IPS-18c (cell line): ENCODE measurements around the gene ZNF502.
A peak's percentile ranks its signal among the peaks of the same experiment; 100 is the strongest.
"Not testable (repeated sequence)": the region's sequence is repeated elsewhere in the genome, so short reads cannot be mapped to it uniquely, and the experiment has no call there.

Experiments
- H3K4me3 ChIP-seq: 2 replicates; pipeline ENCODE4 v1.7.0; 2013; ENCODE audit warnings: low read depth, mild to moderate bottlenecking, low read length, moderate library complexity; ENCODE audit not compliant: insufficient read depth
- H3K9me3 ChIP-seq: one replicate; pipeline ENCODE4 v1.6.1; 2013; ENCODE audit warnings: mild to moderate bottlenecking, low read length, moderate library complexity; ENCODE audit not compliant: control insufficient read depth, insufficient read depth

The ZNF502 gene

GRCh38 chr3:44712455-44713075, at the start of gene ZNF502:
ZNF502 (plus strand) TSS chr3:44712660; CDS start chr3:44720262, 7,602 bp downstream.
- peaks cover 3% of the 10 kb centered on the region for H3K9me3 ChIP-seq
- H3K4me3 ChIP-seq: peak within 1 kb of the TSS; percentile 67

DNA sequence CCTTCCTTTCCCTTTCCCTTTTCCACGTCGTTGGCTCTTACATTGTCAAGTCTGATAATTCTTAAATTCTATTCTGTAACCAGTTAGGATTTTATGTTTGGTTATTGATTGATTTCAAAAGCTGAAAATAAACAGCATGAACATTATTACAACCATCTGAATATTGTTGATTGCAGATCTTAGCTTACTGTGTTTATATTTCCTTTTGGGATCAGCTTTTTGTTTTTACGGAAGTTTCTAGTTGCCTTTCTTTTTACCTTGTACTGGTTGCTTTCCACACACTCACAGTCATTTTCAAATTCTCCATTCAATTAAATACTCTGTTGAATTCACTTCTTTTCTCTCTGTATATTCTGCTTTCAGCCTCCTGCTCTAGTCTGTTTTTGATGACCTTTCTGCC, 47.3 kb upstream of the ZNF502 start:
- no peaks in the 10 kb centered on the region for H3K9me3 ChIP-seq
- H3K4me3 ChIP-seq: no peak overlapping the region

- Histone ChIP-seq H3K9me3 (peaks cover 2% of the 10 kb centered on the region), H3K4me3 (no peak overlapping the region)
These were observed 46.1 kb upstream of the ZNF502 start for GRCh38 chr3:44666346-44666745.

GRCh38 chr3:44669760-44670159, 42.7 kb upstream of the ZNF502 start:
- Histone ChIP-seq H3K9me3 (peaks cover 2% of the 10 kb centered on the region), H3K4me3 (no peak overlapping the region)

DNA sequence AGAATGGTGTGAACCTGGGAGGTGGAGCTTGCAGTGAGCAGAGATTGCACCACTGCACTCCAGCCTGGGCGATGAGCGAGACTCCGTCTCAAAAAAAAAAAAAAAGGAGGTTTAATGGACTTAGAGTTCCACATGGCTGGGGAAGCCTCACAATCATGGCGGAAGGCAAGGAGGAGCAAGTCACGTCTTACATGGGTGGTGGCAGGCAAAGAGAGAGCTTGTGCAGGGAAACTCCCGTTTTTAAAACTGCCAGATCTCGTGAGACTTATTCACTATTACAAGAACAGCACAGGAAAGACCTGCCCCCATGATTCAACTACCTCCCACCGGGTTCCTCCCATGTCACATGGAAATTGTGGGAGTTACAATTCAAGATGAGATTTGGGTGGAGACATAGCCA, 39.0 kb upstream of the ZNF502 start:
- not testable (repeated sequence) for H3K9me3 ChIP-seq, H3K4me3 ChIP-seq

- peaks cover 2% of the 10 kb centered on the region for H3K9me3 ChIP-seq
These were observed 38.2 kb upstream of the ZNF502 start for GRCh38 chr3:44674211-44674610.

GRCh38 chr3:44678480-44679116, 33.9 kb upstream of the ZNF502 start:
- Histone ChIP-seq H3K9me3 (peaks cover 3% of the 10 kb centered on the region), H3K4me3 (no peak overlapping the region)

More at GRCh38 chr3:44674211-44674610, 38.2 kb upstream of the ZNF502 start:
- H3K4me3 ChIP-seq: no peak overlapping the region

- Histone ChIP-seq H3K9me3 (peaks cover 5% of the 10 kb centered on the region), H3K4me3 (no peak overlapping the region)
These were observed 31.5 kb upstream of the ZNF502 start for GRCh38 chr3:44680921-44681455.

GRCh38 chr3:44682182-44682896, 30.1 kb upstream of the ZNF502 start:
- peaks cover 5% of the 10 kb centered on the region for H3K9me3 ChIP-seq
- H3K4me3 ChIP-seq: no peak overlapping the region

- peak overlapping the region; percentile 91 for H3K4me3 ChIP-seq
- H3K9me3 ChIP-seq: peaks cover 5% of the 10 kb centered on the region
These were observed 27.2 kb upstream of the ZNF502 start for GRCh38 chr3:44685128-44685800.

- Histone ChIP-seq H3K4me3 (no peak overlapping the region), H3K9me3 (peaks cover 2% of the 10 kb centered on the region)
These were observed 24.6 kb upstream of the ZNF502 start for GRCh38 chr3:44687898-44688297.

- no peak overlapping the region for H3K4me3 ChIP-seq
- peaks cover 31% of the 10 kb centered on the region for H3K9me3 ChIP-seq
These were observed 9.0 kb downstream of the ZNF502 start for GRCh38 chr3:44721231-44722102.

DNA sequence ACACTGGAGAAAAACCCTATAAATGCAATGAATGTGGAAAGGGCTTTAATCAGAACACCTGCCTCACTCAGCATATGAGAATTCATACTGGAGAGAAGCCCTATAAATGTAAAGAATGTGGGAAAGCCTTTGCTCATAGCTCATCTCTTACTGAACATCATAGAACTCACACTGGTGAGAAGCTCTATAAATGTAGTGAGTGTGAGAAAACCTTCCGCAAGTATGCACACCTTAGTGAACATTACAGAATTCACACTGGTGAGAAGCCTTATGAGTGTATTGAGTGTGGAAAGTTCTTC, 9.6 kb downstream of the ZNF502 start:
- peaks cover 31% of the 10 kb centered on the region for H3K9me3 ChIP-seq

GRCh38 chr3:44729384-44729910, 17.0 kb downstream of the ZNF502 start, which contains the start of gene ZNF501:
ZNF501 (plus strand) TSS chr3:44729635; CDS start chr3:44734422, 4,787 bp downstream.
- Histone ChIP-seq H3K9me3 (no peaks in the 10 kb centered on the region), H3K4me3 (peak within 1 kb of the TSS; percentile 82)

More for the DNA sequence above, 9.6 kb downstream of the ZNF502 start:
- no peak overlapping the region for H3K4me3 ChIP-seq

GRCh38 chr3:44734646-44735168, 22.2 kb downstream of the ZNF502 start:
- no peak overlapping the region for H3K4me3 ChIP-seq
- H3K9me3 ChIP-seq: peaks cover 8% of the 10 kb centered on the region

- peaks cover 3% of the 10 kb centered on the region for H3K9me3 ChIP-seq
These were observed 48.6 kb downstream of the ZNF502 start for GRCh38 chr3:44761101-44761423.

More at GRCh38 chr3:44761101-44761423, 48.6 kb downstream of the ZNF502 start:
- peak overlapping the region; percentile 95 for H3K4me3 ChIP-seq
